NCI-H2029 treated with DMSO at 0.1 percent for 48 hours (cell line): Measurements from ENCODE around the gene TMEM44.

ENCODE experiments used
- DNase-seq: peaks from one replicate; lab custom pipeline; 2025; lab: John Stamatoyannopoulos, UW

Gene TMEM44

GRCh38 chr3:194577986-194578905 is 55.0 kb downstream of the TMEM44 start:
- no peak for DNase-seq

- no peak for DNase-seq
Measured at GRCh38 chr3:194575484-194576210, 57.6 kb downstream of the TMEM44 start.

- no peak for DNase-seq
Measured at GRCh38 chr3:194574639-194575483, 58.4 kb downstream of the TMEM44 start.

- no peak for DNase-seq
Measured at GRCh38 chr3:194573680-194574437, 59.4 kb downstream of the TMEM44 start.

GRCh38 chr3:194572944-194573491 is 60.2 kb downstream of the TMEM44 start:
- no peak for DNase-seq

GRCh38 chr3:194572143-194572789 is 61.0 kb downstream of the TMEM44 start:
- DNase-seq: no peak

GRCh38 chr3:194571491-194572142 is 61.6 kb downstream of the TMEM44 start:
- DNase-seq: no peak

- DNase-seq: no peak
Measured at GRCh38 chr3:194570898-194571297, 62.3 kb downstream of the TMEM44 start.

GRCh38 chr3:194570235-194570634 is 63.0 kb downstream of the TMEM44 start:
- no peak for DNase-seq

- DNase-seq: no peak
Measured at GRCh38 chr3:194569252-194569651, 64.0 kb downstream of the TMEM44 start.

- no peak for DNase-seq
Measured at GRCh38 chr3:194565597-194566190, 67.5 kb downstream of the TMEM44 start.

- DNase-seq: no peak
Measured at GRCh38 chr3:194562986-194563385, 70.2 kb downstream of the TMEM44 start.

GRCh38 chr3:194561306-194561974 is 71.8 kb downstream of the TMEM44 start:
- no peak for DNase-seq

GRCh38 chr3:194560047-194560446 is 73.2 kb downstream of the TMEM44 start:
- DNase-seq: no peak

- DNase-seq: no peak
Measured at GRCh38 chr3:194559530-194559929, 73.7 kb downstream of the TMEM44 start.

GRCh38 chr3:194556086-194557056 is 76.8 kb downstream of the TMEM44 start:
- no peak for DNase-seq

- no peak for DNase-seq
Measured at GRCh38 chr3:194555175-194556062, 77.8 kb downstream of the TMEM44 start.
